ENCODE data around the gene CPT2.

Gene CPT2

GRCh38 chr1:53162621-53163020, 34.0 kb upstream of the CPT2 start:
- no peak overlapping the region for H3K4me3 ChIP-seq (ENCODE audit: severe bottlenecking)
- H3K4me1 ChIP-seq (ENCODE audit: insufficient read depth, poor library complexity, severe bottlenecking), result no peaks in the 10 kb centered on the region
- ATAC-seq (ENCODE audit: low read depth) (no peak), DNase-seq (ENCODE audit: low spot score) (no peak)
- no peaks in the 10 kb centered on the region for H3K9me3 ChIP-seq (ENCODE audit: severe bottlenecking)
- no peak for TF ChIP-seq CTCF (IDR thresholded peaks at IDR 0.05; ENCODE audit: poor library complexity, severe bottlenecking)
- no peaks in the 10 kb centered on the region for H3K27me3 ChIP-seq (ENCODE audit: insufficient read depth, poor library complexity, severe bottlenecking)
- no peak overlapping the region for H3K27ac ChIP-seq (ENCODE audit: poor library complexity, severe bottlenecking)
- no peaks in the 10 kb centered on the region for H3K36me3 ChIP-seq (ENCODE audit: low read depth)

- Histone ChIP-seq H3K4me1 (ENCODE audit: insufficient read depth, poor library complexity, severe bottlenecking) (no peaks in the 10 kb centered on the region), H3K9me3 (ENCODE audit: severe bottlenecking) (no peaks in the 10 kb centered on the region), H3K4me3 (ENCODE audit: severe bottlenecking) (no peak overlapping the region), H3K36me3 (ENCODE audit: low read depth) (no peaks in the 10 kb centered on the region), H3K27me3 (ENCODE audit: insufficient read depth, poor library complexity, severe bottlenecking) (no peaks in the 10 kb centered on the region), H3K27ac (ENCODE audit: poor library complexity, severe bottlenecking) (no peak overlapping the region)
- TF ChIP-seq CTCF (IDR thresholded peaks at IDR 0.05; ENCODE audit: poor library complexity, severe bottlenecking), result no peak
- DNase-seq (ENCODE audit: low spot score) (no peak), ATAC-seq (ENCODE audit: low read depth) (no peak)
Measured at GRCh38 chr1:53163291-53163768, 33.3 kb upstream of the CPT2 start.

- H3K27ac ChIP-seq (ENCODE audit: poor library complexity, severe bottlenecking), result no peak overlapping the region
- no peak for TF ChIP-seq CTCF (IDR thresholded peaks at IDR 0.05; ENCODE audit: poor library complexity, severe bottlenecking)
- ATAC-seq (ENCODE audit: low read depth) (no peak), DNase-seq (ENCODE audit: low spot score) (no peak)
- H3K36me3 ChIP-seq (ENCODE audit: low read depth), result no peaks in the 10 kb centered on the region
- H3K4me1 ChIP-seq (ENCODE audit: insufficient read depth, poor library complexity, severe bottlenecking), result no peaks in the 10 kb centered on the region
- no peak overlapping the region for H3K4me3 ChIP-seq (ENCODE audit: severe bottlenecking)
- no peaks in the 10 kb centered on the region for H3K27me3 ChIP-seq (ENCODE audit: insufficient read depth, poor library complexity, severe bottlenecking)
- no peaks in the 10 kb centered on the region for H3K9me3 ChIP-seq (ENCODE audit: severe bottlenecking)
Measured at GRCh38 chr1:53165408-53165961, 31.1 kb upstream of the CPT2 start.

- Histone ChIP-seq H3K36me3 (ENCODE audit: low read depth) (no peaks in the 10 kb centered on the region), H3K27me3 (ENCODE audit: insufficient read depth, poor library complexity, severe bottlenecking) (no peaks in the 10 kb centered on the region), H3K9me3 (ENCODE audit: severe bottlenecking) (no peaks in the 10 kb centered on the region), H3K4me3 (ENCODE audit: severe bottlenecking) (no peak overlapping the region), H3K27ac (ENCODE audit: poor library complexity, severe bottlenecking) (no peak overlapping the region), H3K4me1 (ENCODE audit: insufficient read depth, poor library complexity, severe bottlenecking) (no peaks in the 10 kb centered on the region)
- DNase-seq (ENCODE audit: low spot score) (no peak), ATAC-seq (ENCODE audit: low read depth) (no peak)
- no peak for TF ChIP-seq CTCF (IDR thresholded peaks at IDR 0.05; ENCODE audit: poor library complexity, severe bottlenecking)
Measured at GRCh38 chr1:53166366-53166765, 30.3 kb upstream of the CPT2 start.

GRCh38 chr1:53166912-53167311, 29.7 kb upstream of the CPT2 start:
- ATAC-seq (ENCODE audit: low read depth) (no peak), DNase-seq (ENCODE audit: low spot score) (no peak)
- H3K4me1 ChIP-seq (ENCODE audit: insufficient read depth, poor library complexity, severe bottlenecking), result no peaks in the 10 kb centered on the region
- no peaks in the 10 kb centered on the region for H3K36me3 ChIP-seq (ENCODE audit: low read depth)
- H3K9me3 ChIP-seq (ENCODE audit: severe bottlenecking), result no peaks in the 10 kb centered on the region
- no peak overlapping the region for H3K27ac ChIP-seq (ENCODE audit: poor library complexity, severe bottlenecking)
- no peak overlapping the region for H3K4me3 ChIP-seq (ENCODE audit: severe bottlenecking)
- no peaks in the 10 kb centered on the region for H3K27me3 ChIP-seq (ENCODE audit: insufficient read depth, poor library complexity, severe bottlenecking)
- TF ChIP-seq CTCF (IDR thresholded peaks at IDR 0.05; ENCODE audit: poor library complexity, severe bottlenecking), result no peak

Data from RWPE2 (cell line).